ENCODE measurements around the gene CDH11.

DNA sequence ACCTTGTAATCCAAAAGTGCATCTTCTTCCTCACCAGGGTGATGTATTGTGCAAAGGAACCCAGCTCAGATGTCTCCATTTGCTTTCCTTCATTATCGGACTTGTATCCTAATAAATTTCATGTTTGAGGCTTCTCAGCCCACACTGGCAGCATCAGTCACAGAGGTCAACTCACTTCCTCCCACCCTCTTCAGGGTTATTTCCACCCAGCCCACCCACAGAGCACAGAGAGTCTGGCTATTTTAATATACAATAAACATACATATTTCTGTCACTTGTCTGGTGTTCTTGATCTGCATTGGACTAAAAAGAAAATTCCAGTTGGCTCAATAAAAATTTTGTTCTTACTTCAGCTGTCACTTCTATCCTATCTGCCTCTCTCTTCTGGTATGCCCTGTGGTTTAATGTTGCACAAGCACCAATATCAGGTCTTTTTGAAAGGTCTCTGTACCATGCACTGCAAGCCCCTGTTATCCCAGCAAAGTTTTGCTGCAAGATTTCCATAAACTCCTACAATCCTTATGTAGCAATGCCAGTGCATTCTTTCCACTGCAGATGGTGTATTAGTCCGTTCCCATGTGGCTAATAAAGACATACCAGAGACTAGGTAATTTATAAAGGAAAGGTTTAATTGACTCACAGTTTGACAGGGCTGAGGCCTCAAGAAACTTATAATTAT lies 201.8 kb downstream of the CDH11 start:
- TF ChIP-seq, protein P1, sequence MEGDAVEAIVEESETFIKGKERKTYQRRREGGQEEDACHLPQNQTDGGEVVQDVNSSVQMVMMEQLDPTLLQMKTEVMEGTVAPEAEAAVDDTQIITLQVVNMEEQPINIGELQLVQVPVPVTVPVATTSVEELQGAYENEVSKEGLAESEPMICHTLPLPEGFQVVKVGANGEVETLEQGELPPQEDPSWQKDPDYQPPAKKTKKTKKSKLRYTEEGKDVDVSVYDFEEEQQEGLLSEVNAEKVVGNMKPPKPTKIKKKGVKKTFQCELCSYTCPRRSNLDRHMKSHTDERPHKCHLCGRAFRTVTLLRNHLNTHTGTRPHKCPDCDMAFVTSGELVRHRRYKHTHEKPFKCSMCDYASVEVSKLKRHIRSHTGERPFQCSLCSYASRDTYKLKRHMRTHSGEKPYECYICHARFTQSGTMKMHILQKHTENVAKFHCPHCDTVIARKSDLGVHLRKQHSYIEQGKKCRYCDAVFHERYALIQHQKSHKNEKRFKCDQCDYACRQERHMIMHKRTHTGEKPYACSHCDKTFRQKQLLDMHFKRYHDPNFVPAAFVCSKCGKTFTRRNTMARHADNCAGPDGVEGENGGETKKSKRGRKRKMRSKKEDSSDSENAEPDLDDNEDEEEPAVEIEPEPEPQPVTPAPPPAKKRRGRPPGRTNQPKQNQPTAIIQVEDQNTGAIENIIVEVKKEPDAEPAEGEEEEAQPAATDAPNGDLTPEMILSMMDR (IDR thresholded peaks at IDR 0.05 in 4 of 5, conservative IDR thresholded peaks at IDR 0.05 in 1 of 5): no peak
- TF ChIP-seq POLR2A (IDR thresholded peaks at IDR 0.05): no peak

Measured in gastrocnemius medialis (tissue), 4 donors.